GM13976 (cell line): ENCODE measurements around the gene QSER1.
"Not testable (repeated sequence)": the region's sequence is repeated elsewhere in the genome, so short reads cannot be mapped to it uniquely, and the experiment has no call there.

ENCODE experiments used
- DNase-seq: peaks from one replicate; pipeline ENCODE4 v3.0.0; 2012; ENCODE audit warnings: low spot score
- CTCF ChIP-seq: IDR thresholded peaks from 2 replicates; pipeline ENCODE4 v1.5.1; 2012; ENCODE audit warnings: borderline replicate concordance, mild to moderate bottlenecking; ENCODE audit not compliant: insufficient read depth; ENCODE audit errors: extremely low read depth, missing control alignments, control extremely low read depth
- in situ Hi-C: fragments of 300-500 bp; cut with MboI; formaldehyde crosslinking; loops from one replicate; pipeline ENCODE4 v1.12.0; 2022; ENCODE audit warnings: low sequenced_read_pairs, mixed read lengths, inconsistent platforms; ENCODE audit not compliant: unreplicated experiment

The QSER1 gene

GRCh38 chr11:32921204-32921603, 28.6 kb downstream of the QSER1 start:
- DNase-seq, result no peak
- TF ChIP-seq CTCF, result no peak
- in situ Hi-C loops, result no loop called here

GRCh38 chr11:32931606-32932005, 39.0 kb downstream of the QSER1 start:
- TF ChIP-seq CTCF, result no peak
- in situ Hi-C loops, result no loop called here
- no peak for DNase-seq

- in situ Hi-C loops, result no loop called here
- no peak for DNase-seq
- TF ChIP-seq CTCF, result no peak
These were observed 39.6 kb downstream of the QSER1 start for GRCh38 chr11:32932196-32932595.

DNA sequence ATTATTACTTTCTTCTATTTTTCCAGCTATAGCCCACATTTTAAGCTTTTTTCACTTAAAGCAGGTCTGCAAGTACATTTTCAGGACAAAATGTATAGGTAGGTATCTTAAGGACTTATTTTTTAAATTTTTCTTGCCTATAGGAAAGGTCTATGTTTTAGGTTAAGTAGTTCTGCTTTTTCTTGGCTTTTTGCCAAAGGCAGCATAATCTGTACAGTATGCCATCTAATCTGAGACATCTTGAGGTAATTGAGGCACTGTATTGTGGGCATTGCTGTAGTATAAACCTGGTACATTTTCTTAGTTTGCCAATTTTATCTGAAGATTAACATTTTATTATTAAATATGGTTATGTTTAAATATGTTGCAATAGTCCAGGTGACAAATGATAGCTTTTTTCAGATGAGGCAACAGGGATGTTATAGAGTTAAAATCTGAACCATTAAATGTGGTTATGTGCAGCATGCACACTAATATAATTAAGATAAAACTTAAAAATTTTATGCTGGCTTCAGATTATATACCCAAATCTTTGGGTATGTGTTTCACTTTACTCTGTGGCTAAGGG, 42.9 kb downstream of the QSER1 start:
- no peak for DNase-seq
- TF ChIP-seq CTCF, result no peak
- in situ Hi-C loops, result no loop called here

- DNase-seq, in situ Hi-C loops: not testable (repeated sequence)
These were observed 43.6 kb downstream of the QSER1 start for GRCh38 chr11:32936178-32936577.

DNA sequence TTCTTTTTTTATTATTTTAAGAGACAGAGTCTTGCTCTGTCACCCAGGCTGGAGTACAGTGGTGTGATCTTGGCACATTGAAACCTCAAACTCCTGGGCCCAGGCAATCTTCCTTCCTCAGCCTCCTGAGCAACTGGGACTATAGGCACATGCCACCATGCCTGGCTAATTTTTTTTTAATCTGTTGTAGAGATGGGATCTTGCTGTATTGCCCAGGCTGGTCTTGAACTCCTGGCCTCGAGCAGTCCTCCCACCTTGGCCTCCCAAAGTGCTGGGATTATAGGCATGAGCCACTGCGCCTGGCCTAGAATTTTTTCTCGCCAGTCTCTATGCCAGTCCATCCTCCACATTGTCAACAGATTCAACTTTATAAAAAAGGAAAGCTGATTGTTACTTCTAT, 44.7 kb downstream of the QSER1 start:
- DNase-seq, in situ Hi-C loops: not testable (repeated sequence)

GRCh38 chr11:32939046-32939445, 46.4 kb downstream of the QSER1 start:
- no peak for TF ChIP-seq CTCF
- in situ Hi-C loops, result no loop called here
- peak; percentile 47 for DNase-seq

DNA sequence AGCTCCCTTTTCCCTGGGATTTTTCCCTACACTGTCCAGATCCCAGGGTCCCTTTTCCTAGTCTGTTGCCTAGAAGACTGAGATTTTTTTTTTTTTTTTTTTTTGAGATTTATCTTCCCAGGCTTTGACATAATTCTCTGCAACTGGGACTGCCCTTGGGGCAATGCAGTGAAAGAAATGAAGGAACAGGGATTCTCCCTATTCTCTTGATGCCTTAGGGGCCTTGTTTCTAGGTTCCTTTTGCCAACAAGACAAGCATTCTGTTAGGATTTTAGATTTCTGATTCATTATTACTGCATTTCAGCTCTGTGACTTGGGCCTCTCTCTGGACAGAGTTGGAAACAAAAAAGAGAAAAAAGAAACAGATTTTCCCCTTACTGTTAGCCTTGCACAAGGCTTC, 47.3 kb downstream of the QSER1 start:
- in situ Hi-C loops, result no loop called here
- no peak for DNase-seq
- TF ChIP-seq CTCF, result no peak
